Measurements from ENCODE around the gene ZNF512B. TPM values are rescaled to one million over a fixed set of nuclear protein-coding genes. Genes with fewer than 3 reads are reported as not detected.
A peak's percentile ranks its signal among the peaks of the same experiment; 100 is the strongest.

Gene ZNF512B
- total RNA-seq, 1 donor from 2014 or later = 17.6 TPM

GRCh38 chr20:64009811-64010387 is 40.2 kb upstream of the ZNF512B start:
- ATAC-seq (no peak), DNase-seq (no peak)
- Histone ChIP-seq H3K36me3 (peaks cover 82% of the 10 kb centered on the region), H3K4me1 (no peaks in the 10 kb centered on the region), H3K9me3 (no peaks in the 10 kb centered on the region), H3K4me3 (no peak overlapping the region), H3K27me3 (no peaks in the 10 kb centered on the region), H3K27ac (no peak overlapping the region)
- intact Hi-C loops (cut with DNase I) = no loop called here
- TF ChIP-seq CTCF (IDR thresholded peaks at IDR 0.05) = no peak

GRCh38 chr20:64006902-64007301 is 37.2 kb upstream of the ZNF512B start:
- no peak for DNase-seq
- intact Hi-C loops (cut with DNase I) = no loop called here
- TF ChIP-seq CTCF (IDR thresholded peaks at IDR 0.05) = no peak
- H3K4me1 ChIP-seq = peaks cover 4% of the 10 kb centered on the region
- H3K27me3 ChIP-seq = no peaks in the 10 kb centered on the region
- no peak overlapping the region for H3K27ac ChIP-seq
- peaks cover 89% of the 10 kb centered on the region for H3K36me3 ChIP-seq
- ATAC-seq = no peak
- no peak overlapping the region for H3K4me3 ChIP-seq
- H3K9me3 ChIP-seq = no peaks in the 10 kb centered on the region

GRCh38 chr20:64006490-64006889 is 36.8 kb upstream of the ZNF512B start:
- Histone ChIP-seq H3K27me3 (no peaks in the 10 kb centered on the region), H3K36me3 (peaks cover 91% of the 10 kb centered on the region), H3K27ac (no peak overlapping the region), H3K4me3 (no peak overlapping the region), H3K4me1 (peaks cover 4% of the 10 kb centered on the region), H3K9me3 (no peaks in the 10 kb centered on the region)
- no peak for ATAC-seq
- intact Hi-C loops (cut with DNase I) = no loop called here
- TF ChIP-seq CTCF (IDR thresholded peaks at IDR 0.05) = no peak
- DNase-seq = no peak

- peaks cover 91% of the 10 kb centered on the region for H3K36me3 ChIP-seq
- peaks cover 4% of the 10 kb centered on the region for H3K4me1 ChIP-seq
- no peaks in the 10 kb centered on the region for H3K27me3 ChIP-seq
- no peak for ATAC-seq
- H3K27ac ChIP-seq = no peak overlapping the region
- no peak for DNase-seq
- H3K4me3 ChIP-seq = no peak overlapping the region
- no peaks in the 10 kb centered on the region for H3K9me3 ChIP-seq
- intact Hi-C loops (cut with DNase I) = no loop called here
- TF ChIP-seq CTCF (IDR thresholded peaks at IDR 0.05) = no peak
These were observed 35.7 kb upstream of the ZNF512B start for GRCh38 chr20:64005394-64005793.

- peaks cover 4% of the 10 kb centered on the region for H3K4me1 ChIP-seq
- peaks cover 91% of the 10 kb centered on the region for H3K36me3 ChIP-seq
- H3K27ac ChIP-seq = no peak overlapping the region
- no peaks in the 10 kb centered on the region for H3K27me3 ChIP-seq
- DNase-seq = no peak
- no peak overlapping the region for H3K4me3 ChIP-seq
- no peak for TF ChIP-seq CTCF (IDR thresholded peaks at IDR 0.05)
- H3K9me3 ChIP-seq = no peaks in the 10 kb centered on the region
- peak; percentile 17 for ATAC-seq
- intact Hi-C loops (cut with DNase I) = no loop called here
These were observed 34.4 kb upstream of the ZNF512B start for GRCh38 chr20:64003960-64004725.
